Activated CD4-positive, alpha-beta T cell treated with anti-CD3 and anti-CD28 coated beads for 1 hour (primary cell): ENCODE data around the gene POLA1.

ENCODE experiments used
- DNase-seq: peaks from one replicate; pipeline ENCODE4 v3.0.0-alpha.2; 2020

POLA1 gene

DNA sequence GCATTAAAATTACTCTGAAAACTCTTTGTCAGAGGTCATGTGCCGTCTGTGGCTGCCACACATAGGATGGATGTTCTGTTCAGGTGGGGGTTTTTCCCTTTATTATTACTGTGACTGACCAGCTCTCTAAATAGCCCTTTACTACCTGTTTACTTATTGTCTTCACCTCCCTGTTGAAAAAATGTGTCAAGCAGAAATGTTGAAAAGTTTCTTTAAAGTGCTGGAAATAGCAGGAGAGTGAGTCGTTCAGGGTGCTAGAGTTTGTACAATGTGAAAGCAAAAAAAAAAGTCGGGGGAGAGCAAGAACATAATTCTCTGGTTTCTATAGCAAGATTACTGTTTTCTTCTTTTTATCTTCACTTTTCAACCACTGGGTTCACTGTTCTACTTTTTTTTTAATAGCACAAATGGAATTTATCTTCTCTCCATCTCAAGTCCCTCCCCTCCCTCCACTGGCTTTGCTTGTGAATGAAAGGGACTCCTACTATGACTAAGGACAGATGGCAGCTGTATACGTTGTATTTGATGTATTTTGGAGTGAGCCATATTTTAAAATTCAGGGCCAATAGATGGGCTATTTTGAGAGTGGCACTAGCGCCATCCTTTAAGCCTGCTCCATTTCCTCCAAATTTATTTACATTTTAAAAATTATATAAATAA, 288.7 kb downstream of the POLA1 start:
- no peak for DNase-seq

DNA sequence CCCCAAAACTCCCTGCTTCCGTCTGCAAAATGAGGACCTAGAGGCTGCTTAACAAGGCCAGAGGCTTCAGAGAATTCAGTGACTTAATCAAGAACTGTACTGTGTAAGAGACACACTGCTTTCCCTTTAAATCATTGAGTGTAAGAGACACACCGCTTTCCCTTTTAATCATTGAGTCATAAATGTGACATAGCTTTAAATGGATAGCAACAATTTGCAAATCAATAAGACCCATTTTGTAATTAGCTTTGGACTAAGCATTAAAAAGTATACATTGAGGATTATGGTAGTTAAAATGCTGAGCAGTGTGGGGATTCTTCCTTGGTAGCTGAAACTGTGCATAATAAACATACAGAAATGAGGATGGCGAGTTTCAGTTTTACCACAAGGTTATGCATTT, 290.2 kb downstream of the POLA1 start:
- no peak for DNase-seq

DNA sequence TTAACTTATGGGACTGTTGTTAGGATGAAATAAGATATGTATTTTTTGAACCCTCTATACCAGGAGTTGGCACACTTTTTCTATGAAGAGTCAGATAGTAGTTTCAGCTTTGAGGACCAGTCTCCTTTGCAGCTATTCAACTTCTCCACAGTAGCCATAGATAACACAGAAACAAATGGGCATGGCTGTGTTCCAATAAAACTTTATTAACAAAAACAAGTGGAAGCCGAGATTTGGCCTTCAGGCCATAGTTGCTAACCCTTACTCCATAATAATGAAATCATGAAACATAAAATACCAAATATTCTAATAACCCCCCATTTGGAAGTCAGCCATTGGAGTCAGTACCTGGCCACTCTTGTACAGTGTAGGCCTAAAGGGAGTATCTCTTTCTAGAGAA, 291.4 kb downstream of the POLA1 start:
- no peak for DNase-seq

DNA sequence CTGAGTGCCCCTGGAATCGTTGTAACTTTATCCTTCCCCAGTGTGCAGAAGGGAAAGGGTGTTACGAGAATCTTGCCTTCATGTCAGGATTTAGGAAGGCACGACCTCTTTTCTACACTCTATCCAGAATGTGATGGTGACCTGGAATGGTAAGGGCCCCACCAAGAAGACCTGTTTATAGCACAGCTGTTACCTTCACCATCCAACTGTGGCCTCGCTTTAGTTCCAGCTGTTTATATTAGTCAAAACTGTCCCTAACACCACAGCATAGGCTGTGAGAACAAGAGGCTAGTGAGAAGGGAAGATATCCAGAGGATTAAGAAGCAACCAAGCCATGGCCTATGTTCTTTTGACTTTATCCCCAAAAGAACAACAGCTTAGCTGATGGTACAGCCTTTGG, 294.0 kb downstream of the POLA1 start:
- no peak for DNase-seq

DNA sequence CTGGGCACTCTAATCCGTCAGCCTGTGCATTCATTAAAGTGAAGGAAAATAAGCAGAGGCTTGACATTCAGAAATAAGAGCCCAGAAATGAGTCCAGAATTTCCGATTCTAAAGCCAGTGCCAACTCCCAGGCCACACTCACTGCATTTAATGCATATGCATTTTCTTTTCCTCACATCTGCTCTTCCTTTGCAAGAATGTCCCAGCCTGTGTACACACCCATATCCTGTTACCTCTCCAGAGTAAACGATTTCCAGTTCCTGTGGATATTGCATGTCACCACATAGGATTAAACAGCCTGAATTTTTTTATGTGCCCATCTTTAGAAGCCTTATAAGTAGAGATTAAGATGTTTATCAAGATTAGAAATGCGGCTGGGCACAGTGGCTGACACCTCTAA, 294.6 kb downstream of the POLA1 start:
- no peak for DNase-seq

DNA sequence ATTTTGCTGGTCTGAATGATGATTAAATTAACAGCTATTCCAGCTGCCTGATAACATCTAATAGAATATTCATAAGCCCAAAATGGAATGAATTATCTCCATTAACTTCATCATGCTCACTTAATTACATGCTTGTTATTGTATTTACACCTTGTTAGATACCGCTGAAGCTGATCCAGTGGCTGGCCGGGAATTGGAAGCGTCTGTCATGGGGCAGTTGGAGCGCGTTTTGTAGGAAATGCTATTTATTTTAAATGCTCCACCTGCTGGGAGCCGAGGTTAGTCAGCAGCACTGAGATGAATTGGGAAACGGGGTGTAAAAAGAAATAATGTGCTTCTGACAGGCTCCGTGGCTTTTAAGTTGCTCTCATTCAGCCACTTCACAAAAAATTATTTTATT, 296.8 kb downstream of the POLA1 start:
- DNase-seq, result no peak

DNA sequence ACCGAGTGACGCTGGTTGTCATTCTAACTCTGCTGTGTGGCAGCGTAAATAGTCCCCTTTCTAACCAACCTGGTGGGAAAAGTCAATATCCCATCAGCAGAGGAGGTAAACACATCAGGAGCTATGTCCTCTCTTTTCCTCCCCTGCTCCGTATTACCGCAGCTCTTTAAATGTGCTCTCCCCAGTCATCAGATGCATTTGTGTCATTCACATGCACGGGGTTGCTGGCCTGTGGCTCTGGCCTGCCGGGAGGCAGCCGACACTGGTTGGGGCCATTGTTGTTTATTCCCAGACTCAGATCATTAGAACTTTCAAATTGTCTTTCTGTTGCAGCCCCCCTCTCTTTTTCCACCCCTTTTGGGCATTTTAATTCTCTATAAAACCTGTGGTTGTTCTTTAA, 300.2 kb downstream of the POLA1 start:
- DNase-seq, result no peak

DNA sequence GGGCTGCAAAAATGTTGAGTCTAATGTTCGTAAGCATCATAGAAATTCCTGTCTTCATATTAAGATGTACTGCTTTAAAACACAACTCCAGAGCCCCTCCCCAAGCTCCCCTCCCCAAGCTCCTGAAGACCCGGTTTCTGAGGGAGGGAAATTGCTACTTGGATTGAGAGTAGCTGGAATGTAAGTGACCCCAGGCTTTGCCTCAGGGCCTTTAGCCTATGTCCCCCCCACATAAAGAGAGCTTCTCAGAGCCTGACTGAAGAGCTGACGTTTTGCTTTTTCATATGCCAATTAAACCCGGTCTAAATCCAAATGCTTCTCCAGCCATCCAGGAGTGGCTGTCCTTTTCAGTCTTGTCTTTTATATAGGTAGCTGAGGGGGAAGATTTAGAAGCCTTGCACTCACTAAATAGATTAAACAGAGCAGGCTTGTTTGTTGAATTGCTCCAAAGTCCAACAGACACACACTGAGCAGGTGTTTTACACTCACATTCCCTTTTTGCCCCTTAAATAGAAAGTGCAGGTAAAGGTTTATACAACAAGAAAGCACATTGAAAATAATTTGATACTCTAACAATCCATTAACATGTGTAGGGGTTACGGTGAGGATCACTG, 302.5 kb downstream of the POLA1 start:
- no peak for DNase-seq

DNA sequence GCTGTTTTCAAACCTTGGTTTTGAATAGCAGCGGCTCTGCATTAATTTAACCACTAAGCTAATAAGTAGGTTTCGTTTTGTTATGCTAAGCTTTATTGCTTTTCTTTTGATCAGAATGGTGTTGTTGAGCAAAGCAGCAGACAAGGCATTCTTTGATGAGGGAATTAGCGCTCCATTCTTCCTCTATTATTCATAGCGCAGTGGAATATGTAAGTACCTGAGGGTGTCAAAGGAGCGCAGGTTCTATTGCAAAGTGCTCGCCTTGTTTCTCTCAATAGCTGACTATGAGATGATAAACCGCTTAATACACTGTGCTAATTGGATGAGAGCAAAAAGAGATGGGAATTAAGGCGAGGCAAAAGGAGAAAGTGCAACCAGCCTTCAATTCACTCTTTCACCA, 305.8 kb downstream of the POLA1 start:
- DNase-seq, result no peak

DNA sequence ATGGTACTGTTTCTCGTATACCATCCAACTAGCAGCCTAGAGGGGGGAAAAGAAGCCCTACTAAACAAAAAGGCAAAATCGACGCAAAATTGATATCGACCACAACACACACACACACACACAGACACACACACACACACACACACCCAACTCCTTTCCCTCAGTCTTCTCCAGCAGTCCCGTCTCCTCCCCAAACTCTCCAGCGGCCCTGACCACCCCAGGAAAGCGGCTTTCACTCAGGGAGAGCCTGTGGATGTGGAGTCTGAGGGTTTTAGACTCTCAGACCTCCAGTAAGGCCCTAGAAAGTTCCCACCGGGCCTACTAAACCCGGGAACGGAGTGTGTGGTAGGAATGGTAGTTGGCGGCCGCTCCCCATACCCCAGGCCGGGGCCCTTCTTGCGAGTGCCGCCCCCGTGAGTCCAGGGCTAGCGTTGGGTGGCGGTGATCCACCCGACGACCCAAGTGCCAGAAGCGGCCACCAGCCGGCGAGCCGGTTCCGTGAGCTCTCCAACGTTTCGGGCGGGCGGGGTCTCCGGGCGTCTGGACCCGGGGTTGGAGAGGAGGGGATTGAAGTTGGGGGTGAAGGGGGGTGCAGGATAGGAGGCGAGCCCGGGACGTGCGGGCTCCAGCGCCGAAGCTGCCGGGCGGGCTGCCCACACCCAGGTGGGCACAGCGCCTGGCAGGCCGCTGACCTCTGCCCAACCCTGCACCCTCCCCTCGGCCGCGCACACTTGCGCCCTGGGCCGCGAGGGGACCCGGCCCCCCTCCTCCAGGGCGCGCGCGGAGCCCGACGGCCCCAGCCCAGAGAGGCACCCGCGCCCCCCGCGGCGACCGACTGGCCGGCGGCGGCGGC, 308.3 kb downstream of the POLA1 start:
- no peak for DNase-seq

DNA sequence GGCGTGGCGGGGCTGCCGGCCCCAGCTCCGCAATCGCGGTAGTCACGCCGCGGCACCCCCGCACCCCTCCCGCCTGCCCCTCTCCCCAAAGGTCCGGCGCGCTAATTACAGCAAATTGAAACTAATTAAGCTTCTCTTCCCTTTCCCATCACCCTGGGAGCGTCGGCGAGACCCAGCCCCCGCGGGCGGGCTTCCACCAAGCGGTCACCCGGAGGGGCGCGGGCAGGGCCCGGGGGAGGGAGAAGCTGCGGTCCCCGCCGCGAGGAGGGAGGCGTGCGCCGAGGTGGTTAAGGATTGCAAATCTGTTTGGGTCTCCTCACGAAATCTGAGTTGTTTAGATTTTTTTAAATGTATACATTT, 308.9 kb downstream of the POLA1 start:
- DNase-seq, result no peak

DNA sequence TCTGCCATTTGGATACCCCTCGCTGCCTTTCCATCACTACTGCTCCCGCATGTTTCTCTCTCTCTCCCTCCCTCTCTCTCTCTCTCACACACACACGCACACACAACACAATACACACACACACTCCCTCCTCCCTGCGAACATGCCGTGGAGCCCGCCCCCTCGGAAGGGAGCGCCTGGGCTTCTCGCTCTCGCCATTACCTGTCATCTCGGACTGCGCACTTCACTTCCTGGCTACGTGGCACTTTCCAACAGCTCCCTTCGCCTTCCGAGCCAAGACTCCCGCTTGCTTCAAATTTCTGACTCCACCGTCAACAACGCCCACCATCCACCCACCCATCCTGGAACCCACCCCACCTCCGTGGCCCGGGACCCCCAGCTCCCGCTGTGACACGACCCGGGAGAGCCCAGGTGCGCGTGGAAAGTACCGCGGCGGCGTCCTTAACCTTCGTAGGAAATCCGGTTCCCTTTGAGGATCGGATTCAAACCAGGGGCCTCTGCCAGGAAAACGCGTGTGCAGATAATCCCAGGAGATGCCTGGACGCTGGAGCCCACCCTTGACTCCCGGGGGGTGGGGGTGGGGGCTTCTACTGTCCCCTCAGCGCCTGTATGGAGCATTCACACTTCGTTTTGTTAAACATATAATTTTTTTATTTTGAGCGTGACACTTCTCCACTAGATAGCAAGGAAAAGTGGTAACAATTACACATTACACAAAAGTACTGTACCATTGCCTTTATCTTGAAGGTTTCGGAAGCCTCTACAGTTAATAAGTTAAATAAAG, 309.5 kb downstream of the POLA1 start:
- DNase-seq, result no peak

DNA sequence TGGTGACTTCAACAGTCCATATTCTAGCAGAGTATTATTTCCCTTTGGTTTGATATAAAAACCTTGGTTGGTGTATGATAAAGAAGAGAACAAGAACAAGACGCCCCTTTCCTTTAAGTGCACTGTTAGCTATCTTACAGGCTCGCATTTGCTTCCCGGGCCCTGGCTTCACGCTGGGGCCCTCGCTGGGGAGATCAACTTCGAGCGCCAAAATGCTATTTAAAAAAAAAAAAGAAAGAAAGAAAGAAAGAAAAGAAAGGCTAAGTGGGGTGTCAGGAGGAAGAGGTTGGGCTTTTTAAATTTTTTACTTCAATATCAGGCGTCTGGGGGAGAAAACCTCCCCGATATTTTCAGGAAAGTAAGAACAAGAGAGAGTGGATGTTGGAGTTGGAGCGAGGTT, 310.3 kb downstream of the POLA1 start:
- no peak for DNase-seq

DNA sequence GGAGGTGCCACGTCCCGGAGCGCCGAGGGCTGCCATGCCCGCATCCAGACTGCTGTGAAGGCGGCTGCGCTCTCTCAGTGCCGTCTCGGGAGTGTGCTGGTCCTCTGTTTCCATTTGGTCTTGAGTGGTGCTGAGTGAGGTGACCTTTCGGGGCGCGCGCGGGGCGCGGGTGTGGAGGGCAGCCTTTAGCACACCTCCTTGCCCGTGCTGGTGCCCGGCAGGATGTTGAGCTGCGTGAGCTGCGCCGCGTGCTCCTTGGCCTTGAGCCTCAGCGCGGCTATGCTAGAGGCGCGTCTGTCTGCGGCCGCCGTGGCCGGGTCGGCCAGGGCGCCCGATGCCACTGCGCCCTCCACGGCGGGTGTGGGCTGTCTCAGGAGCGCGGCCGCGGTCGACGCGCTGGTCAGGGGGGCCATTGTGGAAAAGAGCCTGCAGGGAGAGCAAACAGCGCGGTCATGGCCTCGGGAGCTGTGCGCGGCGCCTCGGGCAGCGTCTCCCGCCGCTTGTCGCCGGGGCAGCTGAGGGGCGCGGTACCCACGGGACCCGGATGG, 310.8 kb downstream of the POLA1 start:
- no peak for DNase-seq

DNA sequence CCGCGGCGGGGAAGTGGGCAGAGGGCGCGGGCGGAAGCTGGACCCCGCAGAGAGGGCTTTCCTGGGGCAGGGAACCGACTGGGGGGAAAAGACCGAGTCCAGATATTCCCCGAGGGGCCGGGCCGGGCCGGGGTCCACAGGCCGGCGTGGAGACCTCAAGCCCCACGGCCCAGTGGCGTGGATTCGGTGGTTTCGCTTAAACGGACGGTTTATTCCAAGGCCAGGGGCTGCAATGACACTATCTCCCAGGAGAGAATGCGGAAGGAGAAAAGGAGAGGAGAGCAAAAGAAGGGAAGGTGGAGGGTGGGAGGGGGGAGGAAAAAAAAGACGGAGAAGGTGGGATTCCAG, 311.3 kb downstream of the POLA1 start:
- DNase-seq, result no peak

DNA sequence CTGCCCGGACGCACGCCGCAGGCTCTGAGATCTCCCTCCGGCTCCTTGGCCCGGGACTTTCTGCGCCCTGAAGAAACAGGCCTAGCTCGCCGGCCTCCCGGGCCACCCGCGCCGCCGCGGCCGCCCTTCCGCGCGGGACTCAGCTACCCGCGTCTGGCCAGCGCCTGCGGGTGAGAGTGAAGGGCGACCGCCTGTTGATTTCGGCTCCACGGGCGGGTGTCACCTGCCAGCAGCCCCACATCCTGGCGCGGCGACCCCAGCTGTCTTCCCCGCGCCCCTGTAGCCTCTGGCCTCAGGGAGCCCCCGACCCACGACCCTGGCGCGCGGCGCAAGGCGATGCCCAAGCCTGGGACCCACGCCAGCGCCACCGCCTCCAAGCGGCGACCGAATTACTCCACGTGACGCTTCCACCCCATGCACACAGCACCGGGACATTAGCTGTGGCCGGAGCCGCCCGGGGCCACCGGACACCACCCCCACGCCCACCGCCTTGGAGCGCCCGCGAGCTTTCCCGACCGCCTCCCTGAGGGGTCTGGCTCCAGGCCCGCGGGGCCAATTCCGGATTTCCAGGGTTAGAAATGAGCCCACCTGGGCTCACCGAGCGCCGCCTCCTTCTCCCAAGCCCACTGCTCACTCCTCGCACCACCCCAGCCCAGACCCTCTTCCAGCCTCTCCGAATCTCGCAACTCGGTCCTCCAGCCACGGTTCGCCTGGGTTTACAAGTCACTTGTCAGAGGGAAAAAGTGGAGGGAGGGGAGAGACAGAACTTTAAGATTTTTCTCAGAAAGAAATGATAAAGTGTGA, 311.9 kb downstream of the POLA1 start:
- no peak for DNase-seq

DNA sequence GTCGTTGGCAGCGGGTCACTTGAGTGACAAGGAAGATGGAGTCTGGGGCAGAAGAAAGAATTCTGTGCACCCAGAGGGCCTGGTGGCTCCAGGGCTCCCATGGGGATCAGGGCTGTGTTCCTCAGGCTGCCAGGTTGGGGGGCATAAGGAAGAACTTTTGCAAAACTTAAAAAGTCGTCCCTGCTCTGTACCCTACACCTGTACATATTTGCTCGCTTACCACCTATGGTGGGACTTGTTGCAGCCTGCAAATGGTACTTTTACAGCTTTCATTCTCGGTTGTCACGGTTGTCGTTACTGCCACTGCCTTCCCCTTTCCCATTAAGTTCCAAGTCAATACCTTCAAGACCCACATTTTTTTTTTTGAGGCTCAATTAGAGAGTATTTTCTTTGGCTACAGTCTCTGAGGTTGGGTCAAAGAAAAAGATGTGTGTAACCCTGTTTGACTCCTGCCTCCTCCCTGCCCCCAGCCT, 312.9 kb downstream of the POLA1 start:
- DNase-seq, result no peak

DNA sequence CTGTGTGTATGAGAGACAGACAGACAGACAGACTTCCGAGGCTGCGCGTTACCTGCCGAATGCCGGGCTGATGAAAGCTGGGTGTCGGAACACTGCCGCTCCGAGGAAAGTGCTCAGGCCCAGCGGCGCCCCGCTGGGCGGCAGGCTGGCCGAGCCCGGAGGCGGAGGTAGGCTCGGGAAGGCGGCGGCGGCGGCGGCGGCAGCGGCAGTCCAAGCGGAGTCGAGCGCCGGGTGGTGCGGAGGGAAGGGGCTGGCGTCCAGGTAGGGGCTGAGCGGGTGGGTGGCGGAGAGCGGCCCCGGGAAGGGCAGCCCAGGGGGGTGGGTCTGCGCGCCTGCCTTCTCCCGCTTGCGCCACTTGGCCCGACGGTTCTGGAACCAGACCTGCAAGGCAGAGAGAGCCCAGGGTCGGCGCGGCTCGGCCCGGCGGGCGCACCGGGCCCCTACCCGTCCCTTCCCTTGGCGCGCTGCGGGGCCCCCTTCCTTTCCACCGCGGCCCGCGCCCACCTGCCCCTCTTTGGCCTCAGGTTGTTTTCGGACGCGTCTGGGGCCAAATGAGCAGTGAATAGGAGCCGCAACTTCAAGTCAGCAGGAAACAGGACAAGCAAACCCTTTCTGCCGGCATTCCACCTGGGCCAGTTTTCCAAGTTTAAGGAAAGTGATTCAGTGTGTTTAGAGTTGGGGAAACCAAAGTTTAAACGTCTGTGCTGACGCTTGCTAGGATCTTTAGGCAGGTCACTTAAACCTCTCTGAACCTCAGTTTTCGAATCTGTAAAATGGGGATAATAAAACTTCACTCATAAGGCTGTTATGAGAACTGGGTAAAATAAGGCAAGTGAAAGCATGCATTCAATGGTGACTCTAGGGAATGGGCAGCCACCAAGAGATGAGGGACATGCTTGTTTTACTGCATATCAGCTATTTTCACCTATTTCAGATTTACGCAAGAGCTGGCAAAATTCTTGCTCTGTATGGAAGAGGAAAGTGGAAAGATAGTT, 313.6 kb downstream of the POLA1 start:
- no peak for DNase-seq

DNA sequence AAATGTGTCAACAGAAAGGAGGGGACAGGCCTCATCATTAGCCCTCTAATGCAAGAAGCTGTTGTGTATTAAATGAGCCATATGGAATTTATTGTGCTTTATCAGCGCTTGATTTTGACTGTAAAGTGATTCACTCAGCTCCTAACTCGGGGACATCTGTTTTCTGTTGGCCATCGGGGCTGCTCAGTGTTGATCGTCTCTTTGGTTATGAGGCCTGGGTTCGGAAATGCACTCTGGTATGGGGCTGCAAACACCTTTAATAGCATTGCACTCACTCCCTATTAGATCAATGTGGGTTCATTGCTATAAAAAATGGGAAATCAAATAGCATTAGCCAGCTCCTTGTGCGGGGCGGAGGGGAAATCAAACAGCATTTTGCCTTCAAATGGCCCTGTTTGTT, 315.7 kb downstream of the POLA1 start:
- DNase-seq, result no peak

DNA sequence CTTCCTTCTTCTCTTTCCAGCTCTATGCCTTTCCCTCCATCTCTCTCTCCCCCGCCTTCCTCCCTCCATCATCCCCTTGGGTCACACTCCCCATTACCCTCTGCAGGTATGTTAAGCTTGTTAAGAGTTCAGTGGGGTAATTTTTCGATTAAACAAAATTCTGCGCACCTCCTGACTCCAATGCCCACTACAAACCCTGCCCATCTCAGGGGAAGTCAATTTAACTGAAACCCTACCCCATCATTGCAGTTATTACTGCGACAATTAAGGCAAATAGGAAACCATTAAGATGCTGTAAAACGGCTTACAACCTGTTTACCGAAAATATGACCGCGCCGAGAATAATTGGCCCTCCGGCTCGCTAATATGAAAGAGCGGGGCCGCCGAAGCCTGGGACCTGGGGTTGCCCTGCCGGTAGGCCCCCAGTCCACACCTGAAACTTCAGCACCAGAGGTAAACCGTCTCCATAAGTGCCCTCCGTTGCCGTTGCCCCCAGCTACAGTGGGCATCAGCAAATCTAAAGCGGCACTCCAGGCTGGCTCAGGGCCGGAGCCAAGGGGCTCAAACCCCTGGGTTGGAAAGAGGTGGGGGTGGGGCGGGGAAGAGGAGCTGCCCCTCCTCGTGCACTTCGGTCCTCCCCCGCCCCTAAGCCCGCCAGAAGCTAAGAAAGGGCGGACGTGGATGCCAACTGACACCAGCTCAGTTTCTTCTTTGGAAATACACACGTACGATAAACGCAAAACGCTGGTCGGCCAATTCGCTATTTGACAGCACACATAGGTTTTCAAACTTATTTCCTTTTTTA, 317.3 kb downstream of the POLA1 start:
- no peak for DNase-seq
